SK-N-SH treated with all-trans-retinoic acid at 6 μM for 48 hours (cell line): ENCODE measurements around the gene PRRC2B.

Source experiments
- ATAC-seq: fragments of 200-7000 bp; cut with Tn5 transposase; 3 replicates; pipeline ENCODE4 v1.9.1; 2020; ENCODE audit warnings: mild to moderate bottlenecking, moderate library complexity
- ARNTL ChIP-seq: fragments of 450-650 bp; formaldehyde crosslinking; IDR thresholded peaks from 2 replicates; pipeline ENCODE4 v1.5.0; 2020; ENCODE audit warnings: low read depth, mild to moderate bottlenecking, moderate library complexity, borderline replicate concordance
- BACH2 ChIP-seq: fragments of 250-450 bp; sonication (Bioruptor Pico); IDR thresholded peaks from 2 replicates; pipeline ENCODE4 v1.9.0; 2021; ENCODE audit warnings: mild to moderate bottlenecking, borderline replicate concordance
- CSDC2 ChIP-seq: fragments of 250-450 bp; sonication (Bioruptor Pico); IDR thresholded peaks from 2 replicates; pipeline ENCODE4 v1.5.0; 2020; ENCODE audit warnings: mild to moderate bottlenecking, moderate library complexity
- ESRRG ChIP-seq: fragments of 250-450 bp; sonication (Bioruptor Pico); IDR thresholded peaks from 2 replicates; pipeline ENCODE4 v1.6.1; 2021; ENCODE audit warnings: mild to moderate bottlenecking
- GLIS3 ChIP-seq: fragments of 250-450 bp; sonication (Bioruptor Pico); IDR thresholded peaks from 2 replicates; pipeline ENCODE4 v1.5.0; 2020; ENCODE audit warnings: mild to moderate bottlenecking, moderate library complexity
- ISL1 ChIP-seq: fragments of 250-450 bp; sonication (Bioruptor Pico); IDR thresholded peaks from 2 replicates; pipeline ENCODE4 v2.1.2; 2022; ENCODE audit warnings: mild to moderate bottlenecking, moderate library complexity
- OSR1 ChIP-seq: fragments of 250-450 bp; sonication (Bioruptor Pico); IDR thresholded peaks from 2 replicates; pipeline ENCODE4 v1.8.0; 2022; ENCODE audit warnings: moderate library complexity, mild to moderate bottlenecking, inconsistent platforms
- PPARA ChIP-seq: fragments of 250-450 bp; sonication (Bioruptor Pico); IDR thresholded peaks from 2 replicates; pipeline ENCODE4 v1.5.0; 2020; ENCODE audit warnings: mild to moderate bottlenecking, borderline replicate concordance
- RARB ChIP-seq: fragments of 250-450 bp; sonication (Bioruptor Pico); IDR thresholded peaks from 2 replicates; pipeline ENCODE4 v1.8.0; 2021; ENCODE audit warnings: mild to moderate bottlenecking, moderate library complexity
- SNAI2 ChIP-seq: fragments of 250-450 bp; sonication (Bioruptor Pico); IDR thresholded peaks from 2 replicates; pipeline ENCODE4 v1.5.0; 2020; ENCODE audit warnings: mild to moderate bottlenecking, moderate library complexity
- TCF4 ChIP-seq: fragments of 250-450 bp; sonication (Bioruptor Pico); IDR thresholded peaks from 2 replicates; pipeline ENCODE4 v1.8.0; 2021; ENCODE audit warnings: mild to moderate bottlenecking, moderate library complexity, borderline replicate concordance
- ZC3H10 ChIP-seq: fragments of 250-450 bp; sonication (Bioruptor Pico); IDR thresholded peaks from 2 replicates; pipeline ENCODE4 v1.5.1; 2021; ENCODE audit warnings: mild to moderate bottlenecking, moderate library complexity
- ZFP3 ChIP-seq: fragments of 250-450 bp; sonication (Bioruptor Pico); IDR thresholded peaks from 2 replicates; pipeline ENCODE4 v1.5.0; 2020; ENCODE audit warnings: mild to moderate bottlenecking, moderate library complexity
- ZFP30 ChIP-seq: fragments of 450-650 bp; formaldehyde crosslinking; IDR thresholded peaks from 2 replicates; pipeline ENCODE4 v1.5.0; 2022; ENCODE audit warnings: mild to moderate bottlenecking, moderate library complexity
- ZNF565 ChIP-seq: fragments of 450-650 bp; formaldehyde crosslinking; conservative IDR thresholded peaks from 2 replicates; pipeline ENCODE4 v1.5.0; 2020; ENCODE audit warnings: low read depth, mild to moderate bottlenecking, moderate library complexity
- ZNF70 ChIP-seq: fragments of 450-650 bp; formaldehyde crosslinking; IDR thresholded peaks from 2 replicates; pipeline ENCODE4 v1.5.0; 2020; ENCODE audit warnings: mild to moderate bottlenecking, moderate library complexity
- ZNF8 ChIP-seq: fragments of 450-650 bp; formaldehyde crosslinking; IDR thresholded peaks from 2 replicates; pipeline ENCODE4 v1.5.0; 2020; ENCODE audit warnings: mild to moderate bottlenecking, moderate library complexity
- TF ChIP-seq, protein P1 (sequence below): fragments of 250-450 bp; sonication (Bioruptor Pico); IDR thresholded peaks from 2 replicates; pipeline ENCODE4 v1.5.1; 2020; ENCODE audit warnings: low read depth, mild to moderate bottlenecking, moderate library complexity
- TF ChIP-seq, protein P2 (sequence below): fragments of 250-450 bp; sonication (Bioruptor Pico); IDR thresholded peaks from 2 replicates; pipeline ENCODE4 v1.8.0; 2021; ENCODE audit warnings: low read depth, mild to moderate bottlenecking, moderate library complexity, borderline replicate concordance
- TF ChIP-seq, protein P3 (sequence below): fragments of 250-450 bp; sonication (Bioruptor Pico); IDR thresholded peaks from 2 replicates; pipeline ENCODE4 v1.8.0; 2020; ENCODE audit warnings: mild to moderate bottlenecking, moderate library complexity, borderline replicate concordance
- TF ChIP-seq, protein P4 (sequence below): fragments of 250-450 bp; sonication (Bioruptor Pico); IDR thresholded peaks from 2 replicates; pipeline ENCODE4 v1.5.1; 2021; ENCODE audit warnings: mild to moderate bottlenecking, moderate library complexity

Gene PRRC2B

DNA sequence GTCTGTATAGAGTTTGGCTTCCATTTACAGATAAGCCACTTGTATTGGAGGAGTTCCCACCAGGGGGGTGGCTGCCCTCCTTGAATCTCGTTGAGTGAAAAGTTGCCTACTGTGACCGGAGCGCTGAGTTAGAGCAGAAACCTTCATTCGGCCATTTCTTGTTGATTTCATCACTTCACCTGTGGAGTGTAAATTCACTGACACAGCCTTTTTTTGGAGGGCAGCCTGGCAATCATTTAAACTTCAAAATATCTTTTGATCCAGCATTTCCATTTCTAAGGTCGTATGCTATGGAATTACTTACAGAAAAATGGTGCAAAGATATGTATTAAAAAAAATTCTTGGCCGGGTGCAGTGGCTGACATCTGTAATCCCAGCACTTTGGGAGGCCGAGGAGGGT, 40.8 kb downstream of the PRRC2B start (continued):
- TF ChIP-seq ZNF565 (CRISPR knock-in tag), result no peak
- no peak for TF ChIP-seq ZNF8 (CRISPR knock-in tag)

DNA sequence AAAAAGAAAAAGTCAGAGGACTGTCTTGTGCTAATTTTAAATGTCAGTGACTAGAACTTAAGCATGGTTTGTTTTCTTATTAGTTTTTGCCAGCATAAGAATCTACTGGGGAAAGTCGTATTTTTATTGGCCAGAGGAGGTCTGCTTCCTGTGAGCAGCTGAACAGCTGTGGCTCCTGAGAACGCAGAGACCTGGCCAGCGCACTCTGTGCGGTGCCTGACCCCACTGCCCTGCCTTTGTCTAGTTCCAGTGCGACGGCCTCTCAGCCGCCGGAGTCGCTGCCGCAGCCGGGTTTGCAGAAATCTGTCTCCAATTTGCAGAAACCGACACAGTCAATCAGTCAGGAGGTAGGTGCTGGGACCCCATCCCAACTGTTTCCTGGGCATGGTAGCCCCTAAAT, 42.5 kb downstream of the PRRC2B start:
- no peak for ATAC-seq
- TF ChIP-seq ZC3H10 (CRISPR knock-in tag) (no peak), ZNF565 (CRISPR knock-in tag) (no peak), OSR1 (CRISPR knock-in tag) (no peak), SNAI2 (CRISPR knock-in tag) (no peak), PPARA (CRISPR knock-in tag) (no peak), ZFP3 (no peak)
- TF ChIP-seq, protein P1, sequence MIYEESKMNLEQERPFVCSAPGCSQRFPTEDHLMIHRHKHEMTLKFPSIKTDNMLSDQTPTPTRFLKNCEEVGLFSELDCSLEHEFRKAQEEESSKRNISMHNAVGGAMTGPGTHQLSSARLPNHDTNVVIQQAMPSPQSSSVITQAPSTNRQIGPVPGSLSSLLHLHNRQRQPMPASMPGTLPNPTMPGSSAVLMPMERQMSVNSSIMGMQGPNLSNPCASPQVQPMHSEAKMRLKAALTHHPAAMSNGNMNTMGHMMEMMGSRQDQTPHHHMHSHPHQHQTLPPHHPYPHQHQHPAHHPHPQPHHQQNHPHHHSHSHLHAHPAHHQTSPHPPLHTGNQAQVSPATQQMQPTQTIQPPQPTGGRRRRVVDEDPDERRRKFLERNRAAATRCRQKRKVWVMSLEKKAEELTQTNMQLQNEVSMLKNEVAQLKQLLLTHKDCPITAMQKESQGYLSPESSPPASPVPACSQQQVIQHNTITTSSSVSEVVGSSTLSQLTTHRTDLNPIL (CRISPR knock-in tag), result no peak
- TF ChIP-seq, protein P2, sequence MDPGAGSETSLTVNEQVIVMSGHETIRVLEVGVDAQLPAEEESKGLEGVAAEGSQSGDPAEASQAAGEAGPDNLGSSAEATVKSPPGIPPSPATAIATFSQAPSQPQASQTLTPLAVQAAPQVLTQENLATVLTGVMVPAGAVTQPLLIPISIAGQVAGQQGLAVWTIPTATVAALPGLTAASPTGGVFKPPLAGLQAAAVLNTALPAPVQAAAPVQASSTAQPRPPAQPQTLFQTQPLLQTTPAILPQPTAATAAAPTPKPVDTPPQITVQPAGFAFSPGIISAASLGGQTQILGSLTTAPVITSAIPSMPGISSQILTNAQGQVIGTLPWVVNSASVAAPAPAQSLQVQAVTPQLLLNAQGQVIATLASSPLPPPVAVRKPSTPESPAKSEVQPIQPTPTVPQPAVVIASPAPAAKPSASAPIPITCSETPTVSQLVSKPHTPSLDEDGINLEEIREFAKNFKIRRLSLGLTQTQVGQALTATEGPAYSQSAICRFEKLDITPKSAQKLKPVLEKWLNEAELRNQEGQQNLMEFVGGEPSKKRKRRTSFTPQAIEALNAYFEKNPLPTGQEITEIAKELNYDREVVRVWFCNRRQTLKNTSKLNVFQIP (CRISPR knock-in tag), result no peak
- TF ChIP-seq, protein P3, sequence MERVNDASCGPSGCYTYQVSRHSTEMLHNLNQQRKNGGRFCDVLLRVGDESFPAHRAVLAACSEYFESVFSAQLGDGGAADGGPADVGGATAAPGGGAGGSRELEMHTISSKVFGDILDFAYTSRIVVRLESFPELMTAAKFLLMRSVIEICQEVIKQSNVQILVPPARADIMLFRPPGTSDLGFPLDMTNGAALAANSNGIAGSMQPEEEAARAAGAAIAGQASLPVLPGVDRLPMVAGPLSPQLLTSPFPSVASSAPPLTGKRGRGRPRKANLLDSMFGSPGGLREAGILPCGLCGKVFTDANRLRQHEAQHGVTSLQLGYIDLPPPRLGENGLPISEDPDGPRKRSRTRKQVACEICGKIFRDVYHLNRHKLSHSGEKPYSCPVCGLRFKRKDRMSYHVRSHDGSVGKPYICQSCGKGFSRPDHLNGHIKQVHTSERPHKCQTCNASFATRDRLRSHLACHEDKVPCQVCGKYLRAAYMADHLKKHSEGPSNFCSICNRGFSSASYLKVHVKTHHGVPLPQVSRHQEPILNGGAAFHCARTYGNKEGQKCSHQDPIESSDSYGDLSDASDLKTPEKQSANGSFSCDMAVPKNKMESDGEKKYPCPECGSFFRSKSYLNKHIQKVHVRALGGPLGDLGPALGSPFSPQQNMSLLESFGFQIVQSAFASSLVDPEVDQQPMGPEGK (CRISPR knock-in tag), result no peak

DNA sequence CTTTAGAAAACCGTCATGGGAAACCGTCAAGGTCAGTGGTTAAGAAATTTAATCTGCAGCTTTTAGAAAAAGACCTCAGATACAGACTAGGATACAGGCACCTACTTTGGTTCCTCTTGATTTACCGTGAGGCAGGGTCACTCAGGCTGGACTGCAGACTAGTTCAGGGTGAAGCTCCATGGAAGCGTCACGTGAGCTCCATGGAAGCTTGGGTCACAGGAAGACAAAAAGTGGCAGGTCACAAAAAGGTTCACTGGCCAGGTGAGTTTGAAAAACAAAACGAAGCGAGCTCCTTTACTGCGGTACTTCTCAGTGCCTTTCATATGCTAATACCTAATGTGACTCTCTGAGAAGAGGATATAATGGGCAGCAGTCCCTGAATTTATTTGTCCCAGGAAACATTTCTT, 43.0 kb downstream of the PRRC2B start:
- ATAC-seq, result no peak
- TF ChIP-seq ARNTL (CRISPR knock-in tag) (no peak), OSR1 (CRISPR knock-in tag) (no peak), ZFP3 (no peak), GLIS3 (no peak), ZC3H10 (CRISPR knock-in tag) (no peak), ISL1 (no peak), BACH2 (CRISPR knock-in tag) (no peak), ZNF8 (CRISPR knock-in tag) (no peak), RARB (no peak), ZNF70 (no peak)
- TF ChIP-seq, protein P2 (CRISPR knock-in tag), result no peak
- TF ChIP-seq, protein P3 (CRISPR knock-in tag), result no peak
- TF ChIP-seq, protein P4, sequence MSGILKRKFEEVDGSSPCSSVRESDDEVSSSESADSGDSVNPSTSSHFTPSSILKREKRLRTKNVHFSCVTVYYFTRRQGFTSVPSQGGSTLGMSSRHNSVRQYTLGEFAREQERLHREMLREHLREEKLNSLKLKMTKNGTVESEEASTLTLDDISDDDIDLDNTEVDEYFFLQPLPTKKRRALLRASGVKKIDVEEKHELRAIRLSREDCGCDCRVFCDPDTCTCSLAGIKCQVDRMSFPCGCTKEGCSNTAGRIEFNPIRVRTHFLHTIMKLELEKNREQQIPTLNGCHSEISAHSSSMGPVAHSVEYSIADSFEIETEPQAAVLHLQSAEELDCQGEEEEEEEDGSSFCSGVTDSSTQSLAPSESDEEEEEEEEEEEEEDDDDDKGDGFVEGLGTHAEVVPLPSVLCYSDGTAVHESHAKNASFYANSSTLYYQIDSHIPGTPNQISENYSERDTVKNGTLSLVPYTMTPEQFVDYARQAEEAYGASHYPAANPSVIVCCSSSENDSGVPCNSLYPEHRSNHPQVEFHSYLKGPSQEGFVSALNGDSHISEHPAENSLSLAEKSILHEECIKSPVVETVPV (CRISPR knock-in tag), result no peak
- TF ChIP-seq, all 23 proteins: peak for 0

DNA sequence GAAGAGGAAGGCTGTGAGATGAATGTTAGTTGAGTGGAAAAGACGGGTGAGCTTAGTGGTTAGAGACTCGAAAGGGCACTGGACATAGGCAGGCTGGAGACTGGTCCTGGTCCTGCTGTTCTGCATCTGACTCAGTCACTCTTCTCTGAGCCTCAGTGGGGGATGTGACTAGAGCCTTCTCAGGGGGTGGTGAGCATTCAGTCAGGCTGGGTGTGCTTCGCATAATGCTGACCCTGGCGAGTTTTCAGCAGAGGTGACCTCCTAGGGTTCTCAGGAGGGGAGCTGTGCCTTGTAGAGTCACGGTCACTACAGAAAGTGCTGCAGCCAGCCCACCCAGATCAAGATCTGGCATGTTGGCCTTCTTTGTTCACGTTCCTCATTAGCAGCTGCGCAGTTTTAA, 44.3 kb downstream of the PRRC2B start:
- no peak for ATAC-seq
- TF ChIP-seq CSDC2 (CRISPR knock-in tag) (no peak), ZFP30 (CRISPR knock-in tag) (no peak), SNAI2 (CRISPR knock-in tag) (no peak), BACH2 (CRISPR knock-in tag) (no peak), PPARA (CRISPR knock-in tag) (no peak), ZNF8 (CRISPR knock-in tag) (no peak), ZFP3 (no peak), ESRRG (CRISPR knock-in tag) (no peak), ZNF70 (no peak), TCF4 (CRISPR knock-in tag) (no peak)
- TF ChIP-seq, protein P2 (CRISPR knock-in tag), result no peak
- TF ChIP-seq, protein P4 (CRISPR knock-in tag), result no peak
- TF ChIP-seq, protein P1 (CRISPR knock-in tag), result no peak
